HS-27A (cell line): ENCODE data around the gene PTPRK.

Source experiments
- DNase-seq: peaks from one replicate; pipeline ENCODE4 v3.0.0-alpha.2; 2012; ENCODE audit warnings: low read depth, missing footprints

Gene PTPRK

GRCh38 chr6:128515550-128516513, 4.6 kb downstream of the PTPRK start:
- no peak for DNase-seq

DNA sequence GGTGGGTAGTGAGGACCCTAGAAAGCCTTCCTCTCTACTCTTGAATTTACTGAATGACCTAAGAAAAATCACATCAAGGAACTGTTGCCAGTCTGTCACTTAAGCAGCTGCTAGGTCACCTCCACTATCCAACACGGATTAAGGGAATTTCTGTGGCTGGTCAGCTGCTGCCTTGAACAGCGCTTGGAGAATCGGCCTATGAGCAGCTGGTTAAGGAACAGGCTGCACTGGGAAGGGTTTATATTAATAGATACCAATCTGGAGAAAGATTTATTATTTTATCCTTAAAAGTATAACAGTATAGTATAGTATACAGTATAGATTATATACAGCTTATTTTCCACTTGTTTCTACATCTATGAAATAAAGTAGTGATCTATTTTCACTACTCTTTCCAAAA, 6.5 kb downstream of the PTPRK start:
- no peak for DNase-seq

DNA sequence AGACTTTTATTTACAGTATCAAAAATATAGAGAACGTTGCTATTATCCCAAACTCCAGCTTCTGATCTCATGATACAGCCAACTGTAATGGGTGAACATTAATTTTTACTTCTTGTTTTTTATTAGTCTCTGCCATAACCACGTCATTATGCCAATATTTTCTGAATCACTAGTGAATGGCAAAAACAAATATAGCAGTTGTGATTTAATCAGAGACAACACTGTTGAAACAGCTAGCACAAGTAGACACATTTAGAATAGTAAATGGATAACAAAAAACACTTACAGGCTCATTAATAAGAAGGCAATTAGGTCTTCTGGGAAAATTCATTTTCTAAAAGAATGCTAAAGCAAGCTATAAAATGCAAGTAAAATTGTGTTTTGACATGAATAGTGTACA, 8.1 kb downstream of the PTPRK start:
- no peak for DNase-seq

DNA sequence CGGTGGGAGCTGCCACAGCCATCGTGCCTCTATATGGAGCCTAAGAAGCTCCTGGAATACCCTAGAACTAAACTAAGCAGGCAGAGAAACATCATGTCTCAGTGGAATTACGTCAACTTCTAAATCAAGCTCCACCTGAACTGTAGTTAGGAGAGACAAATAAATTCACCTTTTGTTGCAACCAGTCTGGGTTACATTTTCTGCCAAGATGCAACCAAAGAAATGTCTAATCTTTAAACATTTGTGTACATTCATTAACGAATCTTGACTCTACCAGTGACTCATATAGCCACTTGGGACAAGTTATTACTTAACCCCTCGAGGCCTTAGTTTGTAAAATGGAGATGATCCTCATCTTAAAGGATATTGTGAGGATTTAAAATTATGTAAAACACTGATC, 8.9 kb downstream of the PTPRK start:
- DNase-seq = no peak

DNA sequence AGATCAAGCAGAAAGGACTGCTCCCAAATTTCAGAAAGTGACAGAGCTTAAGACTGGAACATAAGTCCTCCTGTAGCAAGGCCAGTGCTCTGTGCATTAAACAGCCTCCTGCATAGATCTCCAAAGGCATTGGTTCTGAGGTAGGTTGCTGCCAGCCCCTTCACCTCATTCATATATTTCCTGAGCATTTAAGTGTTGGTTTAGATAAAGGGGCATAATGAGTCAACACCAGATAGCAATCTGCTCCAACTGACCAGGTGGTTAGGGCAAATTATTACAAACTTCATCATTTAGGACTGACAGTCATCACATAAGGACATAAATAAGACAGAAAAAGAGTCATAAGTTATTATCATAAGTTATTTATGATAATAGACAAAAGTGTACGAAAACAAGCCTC, 10.7 kb downstream of the PTPRK start:
- DNase-seq = no peak

- DNase-seq = peak; percentile 83
Measured at GRCh38 chr6:128508588-128509296, 11.7 kb downstream of the PTPRK start.

DNA sequence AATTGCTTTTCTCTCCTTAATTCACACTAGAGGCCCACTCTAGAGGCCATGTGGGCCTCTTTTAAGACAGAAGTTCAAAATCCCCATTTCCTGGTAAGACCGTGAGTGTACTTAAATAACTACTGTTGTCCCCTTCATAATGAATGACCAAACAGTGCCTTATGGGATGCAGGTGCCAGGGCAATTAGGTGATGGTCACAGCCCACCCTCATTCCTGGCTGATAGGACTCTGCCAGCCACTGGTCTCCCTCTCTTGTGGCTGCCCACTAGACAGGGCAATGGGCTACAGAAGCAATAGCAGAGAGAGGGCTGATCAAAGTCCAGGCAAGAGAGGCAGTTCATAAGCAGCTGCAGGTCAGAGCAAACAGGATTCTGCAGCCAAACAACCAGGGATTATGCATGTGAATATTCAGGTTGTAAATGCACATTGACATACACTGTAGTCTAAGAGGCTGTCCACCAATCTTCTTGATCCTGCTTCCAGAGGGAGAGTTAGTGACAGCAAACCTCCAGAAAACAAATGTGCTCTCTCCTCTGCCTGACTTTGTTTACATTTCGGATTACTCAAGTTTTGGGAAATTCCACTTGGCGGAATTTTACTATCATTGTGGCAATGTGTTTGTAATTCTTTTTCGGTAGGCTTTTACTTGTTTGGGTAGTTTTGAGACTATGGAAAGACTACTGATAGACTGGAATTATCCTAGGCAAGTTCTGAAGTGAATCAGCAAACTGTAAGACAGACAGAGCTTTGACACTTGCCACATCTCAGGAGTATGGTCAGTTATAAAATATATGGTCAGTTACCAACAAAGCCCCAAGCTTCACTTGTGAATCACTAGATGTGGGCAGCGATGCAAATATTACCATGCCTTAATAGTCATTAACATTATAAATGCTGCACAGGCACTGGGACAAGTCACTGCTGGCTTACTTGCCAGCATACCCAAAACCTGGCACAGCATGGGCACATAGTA, 12.8 kb downstream of the PTPRK start:
- DNase-seq = no peak

DNA sequence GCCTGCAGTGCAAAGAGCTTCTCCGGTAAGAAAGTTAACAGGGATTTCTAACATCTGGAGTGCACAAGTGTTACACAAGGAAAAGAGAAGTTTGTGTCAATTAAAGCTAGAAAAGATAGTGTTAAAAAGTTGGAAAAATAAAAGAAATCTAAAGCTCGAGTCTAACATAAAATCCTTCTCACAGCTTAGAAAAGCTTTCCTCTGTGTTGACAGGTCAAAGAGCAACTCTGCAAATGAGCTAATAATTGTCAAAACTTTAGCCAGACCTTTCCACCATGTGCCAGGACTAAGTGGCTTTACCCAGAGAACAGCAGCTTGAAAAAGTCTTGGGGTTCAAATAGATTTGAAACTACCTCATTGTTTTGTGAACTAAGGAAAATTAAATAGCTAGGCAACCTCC, 14.8 kb downstream of the PTPRK start:
- no peak for DNase-seq

DNA sequence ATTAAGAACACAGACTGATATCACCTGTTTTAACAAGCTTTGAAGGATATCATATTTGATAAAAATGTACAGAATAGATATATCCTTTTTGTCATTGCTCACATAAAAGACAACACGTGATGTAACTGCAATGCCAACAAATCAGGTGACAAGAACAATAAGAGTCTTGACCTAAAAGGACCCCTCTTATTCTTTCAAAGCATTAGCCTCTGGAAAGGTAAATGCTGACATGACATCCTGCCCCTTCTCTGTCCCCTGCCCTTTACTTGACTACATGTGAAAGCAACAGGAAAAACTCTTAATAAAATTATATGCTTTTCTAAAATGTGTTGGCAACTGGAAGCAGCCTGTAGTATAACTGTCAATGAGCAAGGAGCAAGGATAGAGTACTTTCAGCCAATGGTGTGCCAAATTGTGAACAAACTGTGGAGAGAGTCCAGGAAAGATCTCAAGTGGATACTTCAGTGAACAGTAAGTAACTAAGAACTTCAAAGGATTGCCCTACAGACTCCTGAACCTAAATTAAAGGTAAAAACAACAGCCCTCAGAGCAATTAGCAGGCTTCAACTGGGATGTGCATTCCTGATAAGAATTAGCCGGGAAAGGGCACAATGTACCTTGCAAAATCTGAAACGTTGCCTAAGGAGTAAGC, 16.3 kb downstream of the PTPRK start:
- no peak for DNase-seq

DNA sequence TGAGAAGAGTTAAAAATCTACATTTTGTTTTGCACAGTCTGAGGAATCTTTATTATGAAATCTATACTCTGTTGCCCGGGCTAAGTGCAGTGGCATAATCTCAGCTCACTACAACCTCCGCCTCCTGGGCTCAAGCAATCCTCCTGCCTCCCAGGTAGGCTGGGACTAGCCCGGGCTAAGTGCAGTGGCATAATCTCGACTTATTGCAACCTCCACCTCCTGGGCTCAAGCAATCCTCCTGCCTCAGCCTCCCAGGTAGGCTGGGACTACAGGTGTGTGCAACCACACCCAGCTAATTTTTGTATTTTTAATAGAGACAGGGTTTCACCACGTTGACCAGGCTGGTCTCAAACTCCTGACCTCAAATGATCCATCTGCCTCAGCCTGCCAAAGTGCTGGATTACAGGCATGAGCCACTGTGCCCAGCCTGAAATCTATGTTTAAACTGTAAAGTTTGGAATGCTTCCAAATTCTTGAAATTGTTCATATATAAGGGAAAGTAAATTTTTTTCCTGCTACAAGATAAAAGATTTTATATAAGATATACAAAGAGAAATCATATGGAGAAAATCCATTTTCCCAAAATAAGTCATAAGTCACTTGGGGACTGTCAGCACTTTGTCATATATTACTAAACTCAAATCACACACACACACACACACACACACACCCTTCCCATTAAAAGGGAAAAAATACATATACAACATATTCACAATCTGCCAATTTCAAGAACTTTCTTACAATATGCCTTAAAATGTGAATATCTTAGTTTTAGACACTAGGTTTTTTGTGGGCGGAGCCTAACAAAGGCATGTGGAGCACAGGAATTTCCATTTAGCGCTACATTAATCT, 19.4 kb downstream of the PTPRK start:
- no peak for DNase-seq

- DNase-seq = no peak
Measured at GRCh38 chr6:128500014-128500413, 20.4 kb downstream of the PTPRK start.

DNA sequence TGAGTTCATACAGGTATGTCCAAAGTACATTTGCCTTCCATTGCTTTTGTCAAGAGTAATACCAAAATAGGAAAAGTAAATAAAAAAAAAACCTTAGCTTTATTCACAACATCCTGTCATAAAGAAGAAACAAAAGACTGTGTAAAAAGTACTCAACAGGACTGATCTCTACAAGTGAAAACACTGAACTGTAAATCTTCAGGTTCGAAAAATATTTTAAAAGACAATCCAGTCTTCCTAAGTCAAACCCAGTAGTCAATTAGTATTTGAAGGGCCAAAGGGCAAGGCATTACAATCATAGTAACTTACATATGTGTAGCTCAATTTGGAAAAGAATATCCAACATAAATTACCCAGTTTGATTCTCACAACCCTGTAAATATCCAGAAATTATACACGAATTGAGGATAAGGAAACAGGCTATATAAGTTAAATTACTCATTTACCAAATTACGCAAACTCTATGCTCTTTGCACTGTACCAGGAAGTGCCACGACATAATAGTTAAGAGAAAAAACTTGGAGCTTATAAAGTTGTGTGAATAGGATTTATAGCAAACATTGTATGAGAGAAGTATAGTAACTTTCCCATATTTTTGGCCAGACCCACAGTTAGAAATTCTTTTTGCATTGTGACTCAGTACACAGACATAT, 21.2 kb downstream of the PTPRK start:
- DNase-seq = no peak

DNA sequence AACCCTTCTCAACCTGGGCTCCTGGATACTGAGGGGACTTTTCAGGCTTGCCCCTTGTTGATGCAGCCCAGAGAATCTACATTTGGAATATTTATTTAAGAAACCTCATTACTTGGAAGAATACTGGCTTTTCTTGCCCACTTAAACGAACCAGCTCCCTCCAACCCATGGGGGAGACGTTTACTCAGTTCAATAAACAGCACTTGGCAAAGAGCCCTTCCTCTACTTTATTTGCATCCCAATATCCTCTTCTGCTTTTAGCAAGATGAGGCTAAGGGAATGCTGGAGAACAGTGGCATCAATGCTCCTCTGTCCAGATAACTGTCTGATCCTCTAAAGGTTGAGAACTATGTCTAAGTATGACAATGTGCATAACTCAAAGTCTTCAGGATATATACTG, 22.2 kb downstream of the PTPRK start:
- no peak for DNase-seq

- no peak for DNase-seq
Measured at GRCh38 chr6:128495536-128496333, 24.7 kb downstream of the PTPRK start.

DNA sequence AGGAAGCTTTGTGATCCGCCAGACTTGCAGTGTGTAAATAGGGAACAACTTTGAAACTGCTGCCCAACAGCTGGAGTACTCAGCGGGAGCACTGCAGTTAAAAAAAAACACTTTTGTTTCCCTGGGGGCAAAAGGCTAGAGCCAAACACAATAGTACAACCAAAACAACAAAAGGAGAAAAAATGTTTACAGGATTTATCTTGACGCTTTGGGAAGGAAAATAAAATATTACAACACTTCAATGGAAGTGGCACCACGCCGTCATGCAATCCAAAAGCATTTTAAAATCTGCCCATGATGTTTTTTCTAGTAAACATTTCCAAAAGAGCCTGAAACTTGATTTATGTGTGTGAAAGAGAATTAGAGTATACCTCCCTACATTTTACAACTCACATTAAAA, 26.0 kb downstream of the PTPRK start:
- no peak for DNase-seq

GRCh38 chr6:128493877-128494276, 26.5 kb downstream of the PTPRK start:
- DNase-seq = no peak

GRCh38 chr6:128492386-128492785, 28.0 kb downstream of the PTPRK start:
- no peak for DNase-seq

- no peak for DNase-seq
Measured at GRCh38 chr6:128491610-128492206, 28.7 kb downstream of the PTPRK start.

GRCh38 chr6:128491100-128491581, 29.3 kb downstream of the PTPRK start:
- no peak for DNase-seq
